H1 (cell line): ENCODE data around the gene TMEM135. TPM values are rescaled to one million over a fixed set of nuclear protein-coding genes. Genes with fewer than 3 reads are reported as not detected.

Source experiments
- CTCF ChIA-PET: fragments of 300-600 bp; sonication (Branson Sonifier 250); formaldehyde crosslinking; loops from one replicate; lab custom pipeline; 2021; ENCODE audit not compliant: partially characterized antibody; lab: Charles Lee
- POLR2A ChIA-PET: fragments of 300-600 bp; sonication (Branson Sonifier 250); formaldehyde crosslinking; loops from one replicate; lab custom pipeline; 2021; ENCODE audit warnings: inconsistent platforms; ENCODE audit not compliant: partially characterized antibody; lab: Charles Lee
- DNase-seq, 2 experiments: peaks; one replicate each; pipeline versions ENCODE4 v3.0.0 to v3.0.0-alpha.2; 2010 to 2022; ENCODE audit warnings: low spot score in 2 of 2, low read depth in 1 of 2, mixed read lengths in 1 of 2
- FAIRE-seq: peaks from 2 replicates; lab custom pipeline; 2011; peaks lifted over from hg19 to GRCh38; lab: Jason Lieb, UNC
- H2AFZ ChIP-seq: 2 replicates; pipeline ENCODE4 v1.8.1; 2012; ENCODE audit warnings: low read length, inconsistent platforms
- H2AK5ac ChIP-seq: 2 replicates; pipeline ENCODE4 v1.6.1; 2013; ENCODE audit warnings: low read depth, low read length
- H2BK120ac ChIP-seq: replicated peaks from 2 replicates; pipeline ENCODE3; 2013; ENCODE audit warnings: low read depth, low read length, inconsistent platforms
- H2BK12ac ChIP-seq: 2 replicates; pipeline ENCODE4 v1.6.1; 2013; ENCODE audit warnings: low read depth, low read length
- H2BK15ac ChIP-seq: 2 replicates; pipeline ENCODE4 v1.6.1; 2013; ENCODE audit warnings: low read length
- H2BK20ac ChIP-seq: 2 replicates; pipeline ENCODE4 v1.6.1; 2013; ENCODE audit warnings: low read length
- H2BK5ac ChIP-seq: 2 replicates; pipeline ENCODE4 v1.6.1; 2013; ENCODE audit warnings: low read depth, low read length
- H3K14ac ChIP-seq: 2 replicates; pipeline ENCODE4 v1.6.1; 2013; ENCODE audit warnings: inconsistent platforms; ENCODE audit not compliant: insufficient read length
- H3K18ac ChIP-seq: 2 replicates; pipeline ENCODE4 v1.6.1; 2013; ENCODE audit warnings: low read length; ENCODE audit errors: extremely low read depth
- H3K23ac ChIP-seq: 2 replicates; pipeline ENCODE4 v1.6.1; 2013; ENCODE audit warnings: inconsistent platforms; ENCODE audit not compliant: insufficient read length
- H3K23me2 ChIP-seq: 2 replicates; pipeline ENCODE4 v1.6.1; 2013; ENCODE audit warnings: low read depth, low read length
- H3K27ac ChIP-seq: 2 replicates; pipeline ENCODE4 v1.6.1; 2011; ENCODE audit warnings: low read depth, low read length, inconsistent platforms
- H3K27me3 ChIP-seq, 4 experiments: replicated peaks in 1 of 4; 1 replicate in 1 of 4; 2 replicates in 3 of 4; pipeline versions ENCODE4 v1.6.1 to v1.8.1; 2011 to 2013; ENCODE audit warnings: low read length in 3 of 4, mild to moderate bottlenecking in 3 of 4, inconsistent platforms in 2 of 4, mixed read lengths in 2 of 4, moderate library complexity in 1 of 4; ENCODE audit not compliant: control insufficient read depth in 3 of 4, insufficient read depth in 3 of 4; ENCODE audit errors: extremely low read depth in 1 of 4
- H3K36me3 ChIP-seq, 4 experiments: 2 replicates each; pipeline versions ENCODE4 v1.6.1 to v1.8.1; 2011 to 2013; ENCODE audit warnings: mild to moderate bottlenecking in 4 of 4, low read length in 3 of 4, moderate library complexity in 2 of 4, control low read depth in 1 of 4, inconsistent platforms in 1 of 4; ENCODE audit not compliant: insufficient read depth in 4 of 4, control insufficient read depth in 2 of 4
- H3K4ac ChIP-seq: replicated peaks from 2 replicates; pipeline ENCODE3; 2013; ENCODE audit warnings: low read length, low read depth, mixed read lengths, inconsistent platforms; ENCODE audit not compliant: insufficient read length
- H3K4me1 ChIP-seq, 4 experiments: replicated peaks in 1 of 4; 1 replicate in 1 of 4; 2 replicates in 3 of 4; pipeline versions ENCODE4 v1.6.1 to v1.8.1; 2011 to 2013; ENCODE audit warnings: low read length in 3 of 4, inconsistent platforms in 2 of 4, mixed read lengths in 1 of 4; ENCODE audit not compliant: insufficient read depth in 4 of 4, control insufficient read depth in 3 of 4
- H3K4me2 ChIP-seq, 2 experiments: 2 replicates each; pipeline versions ENCODE4 v1.6.1 to v1.8.1; 2011 to 2013; ENCODE audit warnings: low read depth in 2 of 2, low read length in 2 of 2, control low read depth in 1 of 2, inconsistent platforms in 1 of 2, mild to moderate bottlenecking in 1 of 2; ENCODE audit not compliant: insufficient read depth in 1 of 2
- H3K4me3 ChIP-seq, 4 experiments: fragments of 200-600, 300-600 bp in 1 of 4; sonication (generic), shearing (Covaris generic), sonication (Bioruptor Twin) in 1 of 4; 2 replicates each; pipeline versions ENCODE4 v1.5.1 to v1.8.1; 2011 to 2016; ENCODE audit warnings: low read length in 4 of 4, low read depth in 3 of 4, control low read depth in 2 of 4, inconsistent platforms in 2 of 4, mild to moderate bottlenecking in 2 of 4, mixed read lengths in 1 of 4, moderate library complexity in 1 of 4; ENCODE audit not compliant: insufficient read depth in 2 of 4; ENCODE audit errors: extremely low read depth in 1 of 4
- H3K56ac ChIP-seq: replicated peaks from 2 replicates; pipeline ENCODE3; 2013; ENCODE audit warnings: low read depth, mild to moderate bottlenecking, mixed read lengths, low read length, inconsistent platforms; ENCODE audit not compliant: insufficient read length
- H3K79me1 ChIP-seq: 2 replicates; pipeline ENCODE4 v1.6.1; 2013; ENCODE audit warnings: low read depth, low read length, control low read depth
- H3K79me2 ChIP-seq, 2 experiments: 2 replicates each; pipeline versions ENCODE4 v1.6.1 to v1.8.1; 2012 to 2013; ENCODE audit warnings: low read length in 2 of 2, mild to moderate bottlenecking in 2 of 2, inconsistent platforms in 1 of 2; ENCODE audit not compliant: insufficient read depth in 2 of 2, control insufficient read depth in 1 of 2
- H3K9ac ChIP-seq, 4 experiments: replicated peaks in 1 of 4; 1 replicate in 1 of 4; 2 replicates in 3 of 4; pipeline versions ENCODE4 v1.6.1 to v1.8.1; 2011 to 2013; ENCODE audit warnings: low read depth in 3 of 4, low read length in 3 of 4, control low read depth in 2 of 4, mild to moderate bottlenecking in 2 of 4, moderate library complexity in 2 of 4, inconsistent platforms in 1 of 4; ENCODE audit errors: extremely low read depth in 1 of 4
- H3K9me3 ChIP-seq, 2 experiments: 2 replicates each; pipeline versions ENCODE4 v1.6.1 to v1.8.1; 2012 to 2013; ENCODE audit warnings: mild to moderate bottlenecking in 2 of 2, moderate library complexity in 2 of 2, control low read depth in 1 of 2, inconsistent platforms in 1 of 2, low read depth in 1 of 2, low read length in 1 of 2, mixed read lengths in 1 of 2; ENCODE audit not compliant: insufficient read depth in 2 of 2
- H4K20me1 ChIP-seq, 2 experiments: replicated peaks in 1 of 2; 2 replicates each; pipeline versions ENCODE3 to v1.8.1; 2011 to 2013; ENCODE audit warnings: inconsistent platforms in 2 of 2, low read length in 2 of 2, mild to moderate bottlenecking in 1 of 2; ENCODE audit not compliant: insufficient read depth in 2 of 2, control insufficient read depth in 1 of 2
- H4K5ac ChIP-seq: 2 replicates; pipeline ENCODE4 v1.6.1; 2013; ENCODE audit warnings: low read length, low read depth, mixed read lengths, inconsistent platforms; ENCODE audit not compliant: insufficient read length
- H4K8ac ChIP-seq: 2 replicates; pipeline ENCODE4 v1.8.0; 2013; ENCODE audit warnings: mild to moderate bottlenecking, moderate library complexity, low read length, inconsistent platforms; ENCODE audit not compliant: insufficient read depth; ENCODE audit errors: extremely low read depth
- H4K91ac ChIP-seq: replicated peaks from 2 replicates; pipeline ENCODE3; 2013; ENCODE audit warnings: low read length, mixed read lengths, inconsistent platforms; ENCODE audit not compliant: insufficient read length
- BCL11A ChIP-seq, 2 experiments: IDR thresholded peaks; one replicate each; pipeline ENCODE4 v1.6.1; 2011; ENCODE audit warnings: low read depth in 2 of 2, low read length in 2 of 2, mild to moderate bottlenecking in 2 of 2
- CBX8 ChIP-seq: fragments of 300-800, 300-1000 bp; sonication (generic); IDR thresholded peaks from 2 replicates; pipeline ENCODE4 v1.7.1; 2016; ENCODE audit warnings: low read depth, low read length, borderline replicate concordance
- CEBPB ChIP-seq: IDR thresholded peaks from 2 replicates; pipeline ENCODE4 v1.6.1; 2012; ENCODE audit warnings: low read depth, low read length
- CHD1 ChIP-seq: IDR thresholded peaks from 2 replicates; pipeline ENCODE4 v1.6.1; 2012; ENCODE audit warnings: low read depth, low read length, improper control_type of control experiment
- CREB1 ChIP-seq: IDR thresholded peaks from 2 replicates; pipeline ENCODE4 v1.6.1; 2012; ENCODE audit warnings: inconsistent platforms
- EGR1 ChIP-seq: IDR thresholded peaks from 2 replicates; pipeline ENCODE4 v1.6.1; 2011; ENCODE audit warnings: low read depth, low read length, borderline replicate concordance
- FOSL1 ChIP-seq: IDR thresholded peaks from 2 replicates; pipeline ENCODE4 v1.6.1; 2011; ENCODE audit warnings: mild to moderate bottlenecking, low read depth, low read length, moderate library complexity; ENCODE audit not compliant: insufficient read depth
- GABPA ChIP-seq: IDR thresholded peaks from 2 replicates; pipeline ENCODE4 v1.6.1; 2011; ENCODE audit warnings: mild to moderate bottlenecking, low read length, moderate library complexity, borderline replicate concordance; ENCODE audit not compliant: insufficient read depth
- HDAC2 ChIP-seq, 2 experiments: fragments of 300-600 bp in 1 of 2; sonication (generic) in 1 of 2; IDR thresholded peaks; 2 replicates each; pipeline ENCODE4 v1.6.1; 2011 to 2012; ENCODE audit warnings: low read depth in 2 of 2, low read length in 2 of 2, mild to moderate bottlenecking in 2 of 2, moderate library complexity in 2 of 2, borderline replicate concordance in 1 of 2, inconsistent platforms in 1 of 2
- JUN ChIP-seq: IDR thresholded peaks from 2 replicates; pipeline ENCODE4 v1.6.1; 2011; ENCODE audit warnings: low read depth, mild to moderate bottlenecking, improper control_type of control experiment, low read length
- KDM1A ChIP-seq: fragments of 200-600, 300-600 bp; sonication (generic); IDR thresholded peaks from 2 replicates; pipeline ENCODE4 v1.7.1; 2016; ENCODE audit warnings: mild to moderate bottlenecking, low read length, borderline replicate concordance
- PHF8 ChIP-seq: fragments of 200-600 bp; sonication (generic); conservative IDR thresholded peaks from 2 replicates; pipeline ENCODE4 v1.7.1; 2012; ENCODE audit warnings: low read depth, mild to moderate bottlenecking, inconsistent platforms, low read length, moderate library complexity
- RXRA ChIP-seq: IDR thresholded peaks from 2 replicates; pipeline ENCODE4 v1.6.1; 2011; ENCODE audit warnings: low read depth, mild to moderate bottlenecking, low read length, moderate library complexity; ENCODE audit not compliant: insufficient read depth
- TCF12 ChIP-seq: IDR thresholded peaks from 2 replicates; pipeline ENCODE4 v1.6.1; 2011; ENCODE audit warnings: low read depth, mild to moderate bottlenecking, low read length
- WGBS, 2 experiments: shearing (Covaris generic) in 1 of 2; methylation state at CpG; one replicate each; pipeline versions ENCODE4 v1.1.6 to v1.1.7; 2013 to 2015; ENCODE audit warnings: low lambda C conversion rate in 2 of 2, mixed read lengths in 2 of 2, inconsistent platforms in 1 of 2, low coverage in 1 of 2, missing lambda C conversion rate in 1 of 2; ENCODE audit not compliant: insufficient replicate concordance in 2 of 2, insufficient coverage in 1 of 2, insufficient read length in 1 of 2; ENCODE audit errors: extremely low coverage in 1 of 2, missing lambda C conversion rate in 1 of 2; 5-methylcytosine and 5-hydroxymethylcytosine counted together
- polyA plus RNA-seq, 7 experiments: library from polyadenylated mRNA; depleted of rRNA in 3 of 7; stranded (reverse) in 5 of 7; unstranded in 2 of 7; fragments of >200 nt in 5 of 7; fragments of 200-250 nt in 2 of 7; gene quantifications; 1 replicate in 5 of 7; 2 replicates in 1 of 7; 4 replicates in 1 of 7; pipeline versions ENCODE4 v1.2.1 to v1.2.3, GENCODE V29; 2011 to 2013; ENCODE audit warnings: missing spikeins in 2 of 7, mixed read lengths in 2 of 7
- total RNA-seq: library from RNA; stranded (reverse); fragmentation: NEBNext Ultra II Directional; extraction: Animal tissue kit (Norgen Biotek cat#: 25700); gene quantifications from 2 replicates; pipeline ENCODE4 v1.2.1, GENCODE V29; 2021

Gene TMEM135
- total and polyA plus RNA-seq, 2 of the 8 experiments (the other 6 are each of a cell fraction or from before 2014, with no cell fraction given) = 9.3 to 31.3 TPM

- no peak overlapping the region for H3K23ac ChIP-seq
- no peaks in the 10 kb centered on the region for H3K9me3 ChIP-seq
- H2BK120ac ChIP-seq = no peak overlapping the region
- no peaks in the 10 kb centered on the region for H3K27me3 ChIP-seq
- CTCF ChIA-PET = interaction anchor here (0.7 to 1.3 kb wide), 4 partner anchors 48 to 367 kb away, joined by 3 to 4 read pairs (median 4); no protein-coding TSS in a partner anchor
- peaks cover 0 to 11% (median 4%) of the 10 kb centered on the region in 4 experiments; a peak in 3 of 7 replicates for H3K4me1 ChIP-seq
- no peaks in the 10 kb centered on the region for H3K79me1 ChIP-seq
- H3K23me2 ChIP-seq = no peaks in the 10 kb centered on the region
- H3K4me2 ChIP-seq = no peak overlapping the region
- H2BK15ac ChIP-seq = no peak overlapping the region
- no peak overlapping the region for H3K56ac ChIP-seq
- DNase-seq (no peak), FAIRE-seq (no peak)
- H2BK5ac ChIP-seq = no peak overlapping the region
- no peak overlapping the region for H4K5ac ChIP-seq
- H2AFZ ChIP-seq = no peak overlapping the region
- no peak overlapping the region for H4K91ac ChIP-seq
- H4K8ac ChIP-seq = no peak overlapping the region
- no peak overlapping the region for H2BK12ac ChIP-seq
- WGBS, 2 experiments = no CpG with 5 or more reads among the region's 1 CpG
- POLR2A ChIA-PET = no interaction called here
- no peak overlapping the region for H3K27ac ChIP-seq
- no peak overlapping the region for H3K9ac ChIP-seq
- H3K79me2 ChIP-seq = no peaks in the 10 kb centered on the region
- H2AK5ac ChIP-seq = no peak overlapping the region
- peaks cover 0 to 1% of the 10 kb centered on the region in 2 experiments for H4K20me1 ChIP-seq
- no peak overlapping the region for H3K4ac ChIP-seq
- no peaks in the 10 kb centered on the region for H3K36me3 ChIP-seq
- no peak overlapping the region for H3K4me3 ChIP-seq
- H3K14ac ChIP-seq = no peak overlapping the region
- no peak overlapping the region for H3K18ac ChIP-seq
- H2BK20ac ChIP-seq = no peak overlapping the region
- TF ChIP-seq BCL11A (IDR thresholded peaks at IDR 0.05; ENCODE audit: low read depth in 2 of 2, low read length in 2 of 2) (no peak), EGR1 (no peak), RXRA (no peak), HDAC2 (IDR thresholded peaks at IDR 0.05; ENCODE audit: borderline replicate concordance in 1 of 2, low read depth in 2 of 2, low read length in 2 of 2) (no peak), CEBPB (no peak), CREB1 (no peak), CHD1 (no peak), FOSL1 (no peak), KDM1A (no peak), TCF12 (no peak), GABPA (no peak), CBX8 (no peak), PHF8 (no peak), JUN (no peak)
Measured at GRCh38 chr11:87306262-87306851, 268.6 kb downstream of the TMEM135 start.
